Measurements from ENCODE around the gene RAB27B.

RAB27B gene

DNA sequence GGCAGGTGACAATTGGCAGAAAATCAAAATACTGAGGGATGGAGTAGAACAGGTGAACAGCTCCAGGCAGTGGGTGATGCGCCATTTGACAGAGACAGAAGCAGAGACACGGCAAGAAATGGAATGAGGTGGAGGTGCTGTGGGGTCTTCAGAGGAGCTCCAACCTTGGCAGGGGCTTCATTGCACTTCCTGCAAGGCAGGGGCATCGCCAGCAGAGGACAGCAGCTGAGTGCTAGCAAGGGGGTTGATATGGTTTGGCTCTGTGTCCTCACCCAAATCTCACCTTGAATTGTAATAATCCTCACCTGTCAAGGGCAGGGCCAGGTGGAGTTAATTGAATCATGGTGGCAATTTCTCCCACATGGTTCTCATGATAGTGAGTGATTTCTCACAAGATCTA lies 88.2 kb downstream of the RAB27B start:
- no peak for DNase-seq

DNA sequence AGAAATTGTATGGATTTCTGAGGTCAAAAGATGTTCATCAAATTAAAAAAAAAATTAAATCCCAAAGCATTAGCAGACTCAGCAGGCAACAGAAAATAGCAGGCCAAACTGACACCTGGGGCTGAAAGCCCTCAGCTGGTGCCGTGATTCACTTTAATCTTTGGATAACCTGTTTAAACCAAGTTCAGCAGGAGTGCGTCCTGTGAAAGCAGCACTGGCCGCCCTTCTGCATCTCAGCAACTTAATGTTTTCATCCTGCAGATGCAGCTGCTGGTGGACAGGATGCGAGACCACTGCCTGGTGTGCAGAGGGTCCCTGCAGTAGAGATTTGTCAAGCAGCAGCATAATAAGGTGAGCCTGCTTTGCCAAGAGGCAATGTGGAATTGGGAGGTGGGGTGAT lies 89.8 kb downstream of the RAB27B start:
- DNase-seq = no peak

DNA sequence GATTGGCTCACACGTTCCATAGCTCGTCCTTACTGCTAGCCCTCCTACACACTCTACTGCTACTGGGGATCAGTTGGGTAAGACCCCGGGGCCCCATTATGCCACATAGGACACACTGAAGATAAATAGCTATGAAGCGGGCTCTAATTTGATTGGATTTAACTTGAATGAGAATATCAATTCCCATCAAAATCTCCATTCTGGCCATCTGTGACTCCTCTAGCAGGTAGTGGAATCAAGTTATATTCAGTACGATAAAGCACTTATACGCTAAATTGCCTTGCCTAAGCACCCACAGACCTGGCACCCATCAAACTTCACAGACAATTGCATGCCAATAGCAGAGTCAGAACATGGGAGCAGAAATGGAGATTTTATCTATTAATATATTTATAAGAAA lies 91.1 kb downstream of the RAB27B start:
- no peak for DNase-seq

DNA sequence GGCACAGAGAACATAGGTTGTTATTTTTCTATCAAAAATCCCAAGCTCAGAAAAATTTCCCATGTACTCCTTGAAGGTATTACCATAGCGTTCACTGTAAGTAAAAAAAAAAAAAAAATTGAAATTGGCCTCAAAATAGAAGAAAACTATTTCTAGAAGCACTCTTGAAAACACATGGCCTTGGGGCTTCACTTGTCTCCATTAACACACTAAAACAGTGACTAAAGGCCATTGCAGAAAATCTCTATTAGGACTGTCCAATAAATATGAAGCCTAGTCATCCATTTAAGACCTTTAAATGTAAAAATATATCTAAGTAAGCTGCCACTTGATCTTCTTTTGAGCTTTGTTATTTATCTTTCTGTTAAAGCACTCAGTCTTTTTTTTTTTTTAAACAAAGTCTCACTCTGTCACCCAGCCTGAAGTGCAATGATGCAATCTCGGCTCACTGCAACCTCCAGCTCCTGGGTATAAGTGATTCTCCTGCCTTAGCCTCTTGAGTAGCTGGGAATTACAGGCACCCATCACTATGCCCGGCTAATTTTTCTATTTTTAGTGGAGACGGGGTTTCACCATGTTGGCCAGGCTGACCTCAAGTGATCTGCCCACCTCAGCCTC lies 95.2 kb downstream of the RAB27B start:
- DNase-seq = no peak

DNA sequence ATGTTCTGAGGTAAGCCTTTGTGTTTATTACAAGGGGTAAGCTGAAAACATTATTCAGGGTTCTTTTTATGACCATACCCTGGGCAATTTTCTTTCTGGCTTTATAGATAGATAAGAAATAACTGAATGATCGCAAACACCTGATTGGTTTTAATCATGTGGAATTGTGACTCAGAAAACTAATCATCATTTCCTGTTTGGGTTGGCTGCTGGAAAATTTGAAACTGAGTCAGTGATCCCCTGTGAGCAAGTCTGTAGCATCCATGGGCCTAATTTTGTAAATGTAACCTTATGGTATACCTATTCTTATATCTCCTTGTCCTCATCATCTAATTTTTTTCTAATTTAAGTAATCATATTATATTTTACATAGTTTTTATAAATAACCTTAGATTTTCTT lies 96.7 kb downstream of the RAB27B start:
- DNase-seq = no peak

DNA sequence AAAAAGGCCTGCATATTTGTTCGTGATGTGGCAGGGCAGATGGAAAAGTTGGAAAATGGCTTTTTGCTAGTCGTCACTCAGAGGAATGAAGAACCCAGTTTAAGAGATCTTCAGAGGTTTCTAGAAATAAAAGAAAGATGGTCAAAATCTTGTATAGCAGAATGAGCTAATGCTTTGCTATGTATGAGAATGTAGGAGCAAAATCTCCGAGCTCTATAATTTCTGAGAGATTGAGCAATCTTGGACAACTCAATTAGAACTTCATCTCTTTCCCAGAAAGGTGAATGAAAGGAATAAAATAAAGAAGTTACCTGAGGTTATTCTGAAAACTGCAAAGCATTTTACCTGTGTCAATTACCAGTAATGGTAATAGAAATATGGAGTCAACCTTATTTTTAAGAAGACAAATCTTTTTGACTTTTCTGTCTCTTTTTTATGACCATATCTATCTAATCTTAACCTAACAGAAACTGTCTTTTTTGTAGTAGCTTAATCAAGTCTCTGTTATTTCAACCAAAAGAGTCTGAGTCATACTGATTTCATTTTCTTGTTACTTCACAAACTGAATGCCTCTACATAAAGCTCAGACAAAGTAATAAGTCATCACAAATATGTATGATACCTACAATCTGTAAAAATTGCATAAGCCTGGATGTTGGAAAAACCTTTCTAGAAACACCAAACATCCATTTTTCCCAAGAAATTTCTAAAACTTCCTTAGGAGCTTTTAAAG lies 98.5 kb downstream of the RAB27B start:
- no peak for DNase-seq

DNA sequence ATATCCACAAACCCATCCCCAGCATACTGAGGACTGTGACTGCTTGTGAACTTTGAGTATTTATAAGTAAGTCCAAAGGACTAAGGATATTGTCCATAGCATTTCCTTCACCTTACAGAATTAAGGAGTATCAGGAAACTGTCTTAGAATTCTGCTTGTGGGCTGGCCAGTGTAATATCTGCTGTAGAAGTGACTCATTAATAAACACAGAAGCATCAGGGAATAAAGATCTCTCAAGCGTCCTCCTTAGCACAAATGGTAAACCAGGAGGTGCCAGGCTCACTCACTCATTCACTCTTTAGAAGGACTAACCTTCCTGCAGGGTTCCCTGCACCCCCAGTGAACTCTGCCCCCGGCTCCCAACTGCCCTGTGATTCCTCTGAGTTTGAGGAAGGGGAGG lies 100.0 kb downstream of the RAB27B start:
- no peak for DNase-seq

- peak; percentile 29 for DNase-seq
Measured at GRCh38 chr18:54931152-54931551, 102.9 kb downstream of the RAB27B start.

DNA sequence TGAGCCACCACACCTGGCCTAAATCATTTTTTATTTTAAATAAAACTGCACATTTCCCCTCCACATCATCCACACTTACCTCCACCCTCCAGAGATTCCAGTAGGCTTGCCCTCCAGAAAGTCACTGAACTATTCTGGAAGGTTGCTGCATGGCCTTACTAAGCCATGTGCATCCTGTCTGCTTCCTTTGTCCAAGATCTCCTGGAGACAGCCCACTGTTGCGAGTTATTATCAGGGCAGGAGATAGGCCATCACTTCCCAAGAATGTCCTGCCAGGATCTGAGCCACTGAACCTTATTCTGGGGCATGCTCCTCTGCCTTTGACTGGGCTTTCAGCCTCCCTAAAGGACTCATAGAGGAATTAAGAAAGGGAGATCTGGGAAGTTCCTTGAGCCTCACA lies 104.2 kb downstream of the RAB27B start:
- no peak for DNase-seq

- no peak for DNase-seq
Measured at GRCh38 chr18:54938506-54938905, 110.2 kb downstream of the RAB27B start.

GRCh38 chr18:54939361-54939917 lies 111.2 kb downstream of the RAB27B start:
- no peak for DNase-seq

DNA sequence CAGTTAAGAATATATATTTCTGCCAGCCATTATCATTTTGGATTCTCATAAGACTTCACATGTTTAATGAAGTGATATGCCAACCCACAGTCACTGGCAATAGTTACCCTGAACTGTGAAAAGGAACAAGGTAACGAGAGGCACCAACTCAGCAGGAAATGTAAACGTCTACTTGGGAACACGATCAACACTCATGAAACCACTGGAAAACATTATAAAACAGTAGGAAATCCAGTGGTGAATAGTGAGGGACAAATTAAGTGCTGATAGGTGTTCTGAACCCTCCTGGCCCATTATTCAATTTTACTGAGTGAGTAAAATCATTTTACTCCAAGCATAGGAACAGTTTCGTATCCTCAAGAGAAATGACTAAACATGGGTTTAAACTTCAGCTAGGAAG lies 113.9 kb downstream of the RAB27B start:
- no peak for DNase-seq

DNA sequence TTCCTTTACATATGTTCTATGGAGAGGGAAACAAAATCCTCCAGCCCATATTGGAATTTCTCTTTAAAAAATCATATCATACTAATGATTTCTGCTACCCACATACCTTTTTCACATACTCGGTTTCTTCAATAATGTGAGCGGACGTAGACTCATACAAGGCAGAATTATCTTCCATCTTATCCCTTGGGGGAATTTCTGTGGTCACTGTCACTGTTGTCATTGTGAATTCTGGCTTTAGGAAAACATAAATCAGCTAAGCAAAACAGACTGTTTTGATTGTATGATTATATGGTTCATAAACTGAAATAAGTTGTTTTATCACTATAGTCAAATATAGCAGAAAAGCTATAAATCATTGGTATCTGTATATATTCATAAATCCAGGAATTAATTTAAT lies 114.3 kb downstream of the RAB27B start:
- DNase-seq = no peak

Measured in GF-D8 (cell line).